Germinal center (tissue), 1 donor: Measurements from ENCODE around the gene RAP1GAP2.
A peak's percentile ranks its signal among the peaks of the same experiment; 100 is the strongest.
"Not testable (repeated sequence)": the region's sequence is repeated elsewhere in the genome, so short reads cannot be mapped to it uniquely, and the experiment has no call there.

Experiments used
- DNase-seq: peaks from one replicate; pipeline ENCODE4 v3.0.0; 2012; ENCODE audit warnings: mixed read lengths, low spot score

The RAP1GAP2 gene

DNA sequence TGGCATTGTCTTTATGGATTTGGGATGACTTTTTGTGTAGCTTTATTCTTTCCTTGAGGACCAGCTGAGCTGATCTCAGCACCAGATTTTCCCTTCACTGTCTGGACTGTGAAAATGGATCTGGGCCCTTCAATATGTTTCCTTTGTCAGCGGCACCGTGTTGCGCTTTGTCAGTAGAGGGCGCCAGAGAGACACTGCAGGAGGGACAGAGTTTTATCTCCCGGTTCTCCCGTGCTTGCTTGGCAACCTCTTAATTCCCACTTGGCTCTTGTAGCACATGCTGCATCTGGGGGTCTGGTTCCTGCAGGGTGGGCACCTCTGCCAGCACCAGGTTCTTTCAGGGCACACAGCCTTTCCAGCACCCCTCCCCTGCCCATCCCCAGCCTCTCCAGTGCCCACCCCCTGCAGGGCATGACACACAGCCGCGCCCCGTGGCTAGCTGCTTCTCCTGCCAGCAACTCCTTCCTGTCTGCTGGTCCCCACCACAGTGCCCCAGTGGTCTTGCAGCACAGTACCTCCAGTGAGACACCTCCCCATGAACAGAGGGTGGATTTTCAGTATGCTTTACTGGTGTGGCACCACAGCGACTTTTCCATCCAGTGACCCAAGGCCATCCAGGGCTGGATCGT is 247.6 kb downstream of the RAP1GAP2 start:
- DNase-seq: no peak

GRCh38 chr17:3046753-3047152 is 250.5 kb downstream of the RAP1GAP2 start:
- no peak for DNase-seq

DNA sequence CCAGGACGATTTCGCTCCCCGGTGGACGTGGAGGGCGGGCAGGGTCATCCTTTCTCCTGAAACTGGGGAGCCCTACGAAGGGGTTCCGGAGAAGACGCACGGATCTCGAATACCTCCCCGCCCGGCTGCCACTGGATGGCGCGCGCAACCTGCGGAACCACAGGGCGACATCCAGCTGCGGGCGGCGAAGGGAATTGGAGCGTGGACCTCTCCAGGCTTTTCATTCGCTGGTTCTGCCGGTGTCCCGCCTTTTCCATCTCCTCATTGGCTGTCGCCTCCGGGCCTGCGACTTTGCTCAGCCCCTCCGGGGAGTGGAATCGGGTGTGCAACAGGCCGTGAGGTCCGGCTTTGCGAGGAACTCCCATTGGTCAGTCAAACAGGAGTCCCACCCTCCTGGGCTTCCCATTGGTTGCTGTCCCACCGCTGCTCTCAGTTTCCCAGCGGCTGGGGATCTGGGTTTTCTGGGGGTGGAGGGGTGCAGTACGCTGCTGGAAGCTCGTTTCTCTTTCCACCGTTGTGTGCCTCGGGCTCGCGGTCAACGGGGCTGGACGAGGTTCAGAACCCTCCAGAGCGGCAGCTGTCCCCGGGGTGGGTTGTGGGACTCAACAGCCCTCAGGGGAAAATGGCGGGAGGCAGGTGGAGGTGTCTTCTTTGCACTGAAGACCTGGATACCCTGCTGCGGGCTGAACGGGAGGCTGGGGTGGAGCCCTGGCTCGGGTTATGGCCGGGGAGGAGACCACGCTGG is 252.7 kb downstream of the RAP1GAP2 start:
- DNase-seq: peak; percentile 93

DNA sequence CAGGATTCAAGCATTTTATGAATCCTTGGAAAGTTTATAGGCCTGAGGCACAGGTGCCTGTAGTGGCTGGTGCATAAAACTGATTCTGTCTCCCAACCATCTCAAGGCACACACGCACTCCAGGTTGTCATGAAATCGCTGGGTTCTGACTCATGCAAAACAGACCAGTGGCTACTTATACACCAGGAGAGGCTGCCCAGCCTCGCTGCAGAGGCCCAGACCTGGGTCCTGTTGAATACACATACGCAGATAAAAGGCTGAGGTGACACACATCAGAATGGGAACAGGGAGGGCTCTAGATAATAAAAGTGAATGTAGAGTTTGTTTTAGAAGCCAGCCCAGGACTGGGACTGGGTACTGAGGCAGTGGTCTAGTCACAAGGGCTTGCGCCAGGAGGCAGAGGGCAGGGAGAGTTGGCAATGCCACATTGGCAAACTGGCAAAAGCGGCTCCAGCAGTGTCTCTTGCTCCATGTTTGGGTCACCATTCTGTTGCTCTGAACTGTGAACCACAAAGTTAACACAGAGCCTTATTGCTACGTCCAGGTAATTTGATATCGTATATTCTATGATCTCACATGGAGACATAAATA is 253.6 kb downstream of the RAP1GAP2 start:
- no peak for DNase-seq

DNA sequence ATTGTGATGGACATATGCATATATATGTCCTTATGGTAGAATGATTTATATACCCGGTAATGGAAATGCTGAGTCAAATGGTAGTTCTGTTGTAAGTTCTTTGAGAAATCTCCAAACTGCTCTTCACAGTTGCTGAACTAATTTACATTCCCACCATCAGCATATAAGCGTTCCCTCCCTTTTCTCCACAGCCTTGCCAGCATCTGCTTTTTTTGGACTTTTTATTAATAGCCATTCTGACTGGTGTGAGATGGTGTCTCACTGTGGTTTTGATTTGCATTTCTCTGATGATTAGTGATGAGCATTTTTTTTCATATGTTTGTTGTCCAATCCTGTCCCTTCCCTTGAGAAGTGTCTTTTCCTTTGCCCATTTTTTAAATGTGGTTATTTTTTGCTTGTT is 258.6 kb downstream of the RAP1GAP2 start:
- DNase-seq: not testable (repeated sequence)

DNA sequence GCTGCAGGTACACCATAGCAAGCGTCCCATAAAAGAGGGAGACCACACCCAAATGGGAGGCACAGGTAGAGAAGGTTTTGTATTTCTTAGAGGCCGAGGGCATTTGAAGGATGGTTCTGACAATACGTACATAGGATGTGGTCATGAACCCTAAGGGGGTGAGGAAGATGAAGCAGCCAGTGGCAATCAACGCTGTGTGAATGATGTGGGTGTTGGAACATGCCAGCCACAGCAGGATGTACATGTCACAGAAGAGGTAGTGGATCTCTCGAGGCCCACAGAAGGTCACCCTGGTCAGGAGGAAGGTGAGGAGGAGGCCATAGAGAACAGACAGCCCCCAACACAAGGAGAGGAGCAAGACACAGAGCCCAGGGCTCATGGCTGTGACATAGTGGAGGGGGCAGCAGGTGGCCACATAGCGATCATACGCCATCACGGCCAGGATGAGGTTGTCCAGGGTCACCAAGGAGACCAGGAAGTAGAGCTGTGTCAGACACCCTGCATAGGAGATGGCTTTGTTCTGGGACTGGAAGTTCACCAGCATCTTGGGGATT is 266.7 kb downstream of the RAP1GAP2 start:
- DNase-seq: not testable (repeated sequence)

GRCh38 chr17:3063507-3063906 is 267.3 kb downstream of the RAP1GAP2 start, which contains the start of gene OR1D5:
OR1D5 (minus strand) TSS chr17:3063607; CDS start chr17:3063607, 0 bp downstream.
- DNase-seq: not testable (repeated sequence)

GRCh38 chr17:3065192-3065591 is 269.0 kb downstream of the RAP1GAP2 start:
- DNase-seq: not testable (repeated sequence)

- not testable (repeated sequence) for DNase-seq
Measured at GRCh38 chr17:3073850-3074249, 277.6 kb downstream of the RAP1GAP2 start.
